HepG2 (cell line): ENCODE results near the gene LAP3. TPM values are rescaled to one million over a fixed set of nuclear protein-coding genes. Genes with fewer than 3 reads are reported as not detected.

Source experiments
- MXD3 ChIP-seq: IDR thresholded peaks from 2 replicates; pipeline ENCODE4 v1.6.1; 2016; ENCODE audit warnings: mild to moderate bottlenecking, missing biosample characterization, missing genetic modification reagents
- RBM39 ChIP-seq: fragments of 200-400 bp; formaldehyde crosslinking; IDR thresholded peaks from one replicate; pipeline ENCODE4 v1.6.1; 2018; ENCODE audit warnings: antibody characterized with exemption, mild to moderate bottlenecking, low read depth, low read length; ENCODE audit not compliant: poor library complexity, severe bottlenecking
- SMAD1 ChIP-seq: sonication (generic); formaldehyde crosslinking; IDR thresholded peaks from 2 replicates; pipeline ENCODE4 v1.4.0; 2020; ENCODE audit warnings: missing genetic modification reagents, low read depth, mild to moderate bottlenecking, borderline replicate concordance
- ZBTB7A ChIP-seq: sonication (generic); formaldehyde crosslinking; IDR thresholded peaks from 2 replicates; pipeline ENCODE4 v1.8.0; 2022; ENCODE audit warnings: mild to moderate bottlenecking, missing genetic modification reagents
- ZXDC ChIP-seq: sonication (generic); formaldehyde crosslinking; IDR thresholded peaks from 2 replicates; pipeline ENCODE4 v1.5.0; 2020; ENCODE audit warnings: mild to moderate bottlenecking, missing genetic modification reagents
- polyA plus RNA-seq, 8 experiments: library from polyadenylated mRNA; depleted of rRNA in 3 of 8; stranded (reverse) in 7 of 8; unstranded in 1 of 8; fragments of >200 nt; fragmentation: Illumina TruSeq in 4 of 8; extraction: Trizol in 4 of 8; gene quantifications; 2 replicates each; pipeline versions ENCODE4 v1.2.1 to v1.2.3, GENCODE V29; 2011 to 2016; ENCODE audit warnings: low read depth in 4 of 8, missing spikeins in 1 of 8, mixed read lengths in 1 of 8; ENCODE audit not compliant: insufficient read depth in 1 of 8
- total RNA-seq, 5 experiments: library from RNA; depleted of rRNA; stranded (reverse); fragments of >200 nt; fragmentation: Illumina TruSeq; extraction: Trizol; gene quantifications; 2 replicates each; pipeline ENCODE4 v1.2.3, GENCODE V29; 2016; ENCODE audit warnings: low read depth in 1 of 5
- TF ChIP-seq, protein P1 (sequence below), 2 experiments: sonication (generic) in 1 of 2; formaldehyde crosslinking in 1 of 2; IDR thresholded peaks; 2 replicates each; pipeline versions ENCODE4 v1.4.0 to v1.6.1; 2016 to 2020; ENCODE audit warnings: borderline replicate concordance in 1 of 2, low read depth in 1 of 2, mild to moderate bottlenecking in 1 of 2, missing genetic modification reagents in 1 of 2
- TF ChIP-seq, protein P2 (sequence below): IDR thresholded peaks from 2 replicates; pipeline ENCODE4 v1.6.1; 2018; ENCODE audit warnings: missing genetic modification reagents
- TF ChIP-seq, protein P3 (sequence below): sonication (generic); formaldehyde crosslinking; IDR thresholded peaks from 2 replicates; pipeline ENCODE4 v1.8.1; 2023; ENCODE audit warnings: mild to moderate bottlenecking, missing genetic modification reagents, borderline replicate concordance
- TF ChIP-seq, protein P4 (sequence below): sonication (generic); formaldehyde crosslinking; IDR thresholded peaks from 2 replicates; pipeline ENCODE4 v1.8.0; 2022; ENCODE audit warnings: mild to moderate bottlenecking, missing genetic modification reagents; ENCODE audit not compliant: insufficient replicate concordance
- TF ChIP-seq, protein P5 (sequence below): sonication (generic); formaldehyde crosslinking; IDR thresholded peaks from 2 replicates; pipeline ENCODE4 v1.4.0; 2020; ENCODE audit warnings: missing genetic modification reagents, low read depth, mild to moderate bottlenecking, borderline replicate concordance
- TF ChIP-seq, protein P6 (sequence below): fragments of 450-650 bp; IDR thresholded peaks from 2 replicates; pipeline ENCODE4 v1.6.1; 2016

Gene LAP3
- total and polyA plus RNA-seq, 2 of the 13 experiments (the other 11 are each of a cell fraction or from before 2014, with no cell fraction given), result 106 to 125 TPM

GRCh38 chr4:17556498-17556897 is 20.5 kb upstream of the LAP3 start (continued):
- no peak for TF ChIP-seq ZXDC (CRISPR knock-in tag)
- no peak for TF ChIP-seq SMAD1 (CRISPR knock-in tag)
- TF ChIP-seq, protein P1, sequence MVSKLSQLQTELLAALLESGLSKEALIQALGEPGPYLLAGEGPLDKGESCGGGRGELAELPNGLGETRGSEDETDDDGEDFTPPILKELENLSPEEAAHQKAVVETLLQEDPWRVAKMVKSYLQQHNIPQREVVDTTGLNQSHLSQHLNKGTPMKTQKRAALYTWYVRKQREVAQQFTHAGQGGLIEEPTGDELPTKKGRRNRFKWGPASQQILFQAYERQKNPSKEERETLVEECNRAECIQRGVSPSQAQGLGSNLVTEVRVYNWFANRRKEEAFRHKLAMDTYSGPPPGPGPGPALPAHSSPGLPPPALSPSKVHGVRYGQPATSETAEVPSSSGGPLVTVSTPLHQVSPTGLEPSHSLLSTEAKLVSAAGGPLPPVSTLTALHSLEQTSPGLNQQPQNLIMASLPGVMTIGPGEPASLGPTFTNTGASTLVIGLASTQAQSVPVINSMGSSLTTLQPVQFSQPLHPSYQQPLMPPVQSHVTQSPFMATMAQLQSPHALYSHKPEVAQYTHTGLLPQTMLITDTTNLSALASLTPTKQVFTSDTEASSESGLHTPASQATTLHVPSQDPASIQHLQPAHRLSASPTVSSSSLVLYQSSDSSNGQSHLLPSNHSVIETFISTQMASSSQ (IDR thresholded peaks at IDR 0.05; ENCODE audit: low read depth), result no peak; the same call in 1 of the 2 replicates
- TF ChIP-seq, protein P1 (CRISPR knock-in tag; IDR thresholded peaks at IDR 0.05; ENCODE audit: borderline replicate concordance), result no peak
- TF ChIP-seq, protein P2, sequence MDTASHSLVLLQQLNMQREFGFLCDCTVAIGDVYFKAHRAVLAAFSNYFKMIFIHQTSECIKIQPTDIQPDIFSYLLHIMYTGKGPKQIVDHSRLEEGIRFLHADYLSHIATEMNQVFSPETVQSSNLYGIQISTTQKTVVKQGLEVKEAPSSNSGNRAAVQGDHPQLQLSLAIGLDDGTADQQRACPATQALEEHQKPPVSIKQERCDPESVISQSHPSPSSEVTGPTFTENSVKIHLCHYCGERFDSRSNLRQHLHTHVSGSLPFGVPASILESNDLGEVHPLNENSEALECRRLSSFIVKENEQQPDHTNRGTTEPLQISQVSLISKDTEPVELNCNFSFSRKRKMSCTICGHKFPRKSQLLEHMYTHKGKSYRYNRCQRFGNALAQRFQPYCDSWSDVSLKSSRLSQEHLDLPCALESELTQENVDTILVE (CRISPR knock-in tag), result no peak
- TF ChIP-seq, protein P3, sequence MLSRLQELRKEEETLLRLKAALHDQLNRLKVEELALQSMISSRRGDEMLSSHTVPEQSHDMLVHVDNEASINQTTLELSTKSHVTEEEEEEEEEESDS (CRISPR knock-in tag), result no peak
- TF ChIP-seq, protein P4, sequence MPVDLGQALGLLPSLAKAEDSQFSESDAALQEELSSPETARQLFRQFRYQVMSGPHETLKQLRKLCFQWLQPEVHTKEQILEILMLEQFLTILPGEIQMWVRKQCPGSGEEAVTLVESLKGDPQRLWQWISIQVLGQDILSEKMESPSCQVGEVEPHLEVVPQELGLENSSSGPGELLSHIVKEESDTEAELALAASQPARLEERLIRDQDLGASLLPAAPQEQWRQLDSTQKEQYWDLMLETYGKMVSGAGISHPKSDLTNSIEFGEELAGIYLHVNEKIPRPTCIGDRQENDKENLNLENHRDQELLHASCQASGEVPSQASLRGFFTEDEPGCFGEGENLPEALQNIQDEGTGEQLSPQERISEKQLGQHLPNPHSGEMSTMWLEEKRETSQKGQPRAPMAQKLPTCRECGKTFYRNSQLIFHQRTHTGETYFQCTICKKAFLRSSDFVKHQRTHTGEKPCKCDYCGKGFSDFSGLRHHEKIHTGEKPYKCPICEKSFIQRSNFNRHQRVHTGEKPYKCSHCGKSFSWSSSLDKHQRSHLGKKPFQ (CRISPR knock-in tag), result no peak
- TF ChIP-seq RBM39, result no peak
- no peak for TF ChIP-seq MXD3
- TF ChIP-seq, protein P5, sequence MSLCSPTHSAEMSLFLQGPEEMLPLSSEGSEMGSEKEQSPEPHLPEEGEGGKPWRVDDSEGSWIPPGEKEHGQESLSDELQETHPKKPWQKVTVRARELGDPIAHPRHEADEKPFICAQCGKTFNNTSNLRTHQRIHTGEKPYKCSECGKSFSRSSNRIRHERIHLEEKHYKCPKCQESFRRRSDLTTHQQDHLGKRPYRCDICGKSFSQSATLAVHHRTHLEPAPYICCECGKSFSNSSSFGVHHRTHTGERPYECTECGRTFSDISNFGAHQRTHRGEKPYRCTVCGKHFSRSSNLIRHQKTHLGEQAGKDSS (CRISPR knock-in tag), result no peak
- TF ChIP-seq, protein P6, sequence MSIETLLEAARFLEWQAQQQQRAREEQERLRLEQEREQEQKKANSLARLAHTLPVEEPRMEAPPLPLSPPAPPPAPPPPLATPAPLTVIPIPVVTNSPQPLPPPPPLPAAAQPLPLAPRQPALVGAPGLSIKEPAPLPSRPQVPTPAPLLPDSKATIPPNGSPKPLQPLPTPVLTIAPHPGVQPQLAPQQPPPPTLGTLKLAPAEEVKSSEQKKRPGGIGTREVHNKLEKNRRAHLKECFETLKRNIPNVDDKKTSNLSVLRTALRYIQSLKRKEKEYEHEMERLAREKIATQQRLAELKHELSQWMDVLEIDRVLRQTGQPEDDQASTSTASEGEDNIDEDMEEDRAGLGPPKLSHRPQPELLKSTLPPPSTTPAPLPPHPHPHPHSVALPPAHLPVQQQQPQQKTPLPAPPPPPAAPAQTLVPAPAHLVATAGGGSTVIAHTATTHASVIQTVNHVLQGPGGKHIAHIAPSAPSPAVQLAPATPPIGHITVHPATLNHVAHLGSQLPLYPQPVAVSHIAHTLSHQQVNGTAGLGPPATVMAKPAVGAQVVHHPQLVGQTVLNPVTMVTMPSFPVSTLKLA, result no peak
- no peak for TF ChIP-seq ZBTB7A
- TF ChIP-seq, all 625 proteins: peak for 47
